ENCODE measurements around the gene SLCO2A1. TPM values are rescaled to one million over a fixed set of nuclear protein-coding genes. Genes with fewer than 3 reads are reported as not detected.

Gene SLCO2A1
- total RNA-seq, 4 donors from 2014 or later: 8.4 to 68.5 (median 22.7) TPM

GRCh38 chr3:134034005-134034785 is 4.5 kb upstream of the SLCO2A1 start:
- intact Hi-C loops (cut with DNase I; ENCODE audit: low total_unique reads) (no loop called here), in situ Hi-C loops (cut with MboI; ENCODE audit: low pct_ligation_motif_present in 1 of 4, low pct_unique_long_range_greater_than_20kb in 1 of 4, low sequenced_read_pairs in 3 of 4) (no loop called here)

DNA sequence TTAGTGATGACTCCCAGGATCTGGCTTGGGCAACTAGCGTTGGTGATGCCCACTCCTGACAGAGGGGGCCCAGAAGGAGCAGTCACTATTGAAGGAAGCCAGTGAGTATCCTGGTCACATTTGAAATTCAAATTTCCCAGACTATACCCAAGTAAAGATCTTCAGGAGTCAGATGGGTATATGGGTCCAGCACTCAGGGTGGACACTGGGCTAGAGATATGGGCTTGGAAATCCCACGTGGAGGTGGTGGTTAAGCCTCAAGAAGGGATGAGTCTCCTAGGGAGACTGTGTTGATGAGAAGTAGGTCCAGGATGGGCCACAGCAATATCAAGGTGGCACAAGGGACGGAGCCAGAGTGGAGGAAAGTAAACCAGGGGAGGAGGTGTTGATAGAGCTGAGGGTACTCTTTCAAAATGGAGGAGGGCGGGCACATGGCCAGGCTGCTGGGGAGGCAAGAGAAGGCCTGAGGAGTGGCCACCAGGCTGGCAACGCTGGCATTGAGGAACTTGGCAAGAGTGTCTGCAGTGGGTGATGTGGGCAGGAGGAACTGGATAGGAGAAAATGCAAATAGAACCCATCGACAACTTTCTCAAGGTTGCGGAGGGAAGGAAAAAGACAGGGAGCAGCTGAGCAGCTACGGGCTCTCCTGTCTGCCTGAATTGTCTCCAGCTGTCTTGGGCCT is 3.7 kb upstream of the SLCO2A1 start:
- TF ChIP-seq EP300 (IDR thresholded peaks at IDR 0.05; ENCODE audit: low read depth) (no peak), CTCF (IDR thresholded peaks at IDR 0.05) (no peak), POLR2AphosphoS5 (IDR thresholded peaks at IDR 0.05) (no peak), POLR2A (IDR thresholded peaks at IDR 0.05) (no peak)
- no peak for DNase-seq
- H3K36me3 ChIP-seq: no peaks in the 10 kb centered on the region
- no peak overlapping the region for H3K27ac ChIP-seq
- 80 to 83% methylated on average over 7 to 8 of the region's 8 CpGs for WGBS, 2 donors (ENCODE audit: low coverage in 1 of 2)
- H3K4me1 ChIP-seq: peaks cover 0 to 26% (median 11%) of the 10 kb centered on the region in 4 donors
- no peak overlapping the region for H3K4me3 ChIP-seq
- in situ Hi-C loops (cut with MboI; ENCODE audit: low pct_ligation_motif_present in 1 of 4, low pct_unique_long_range_greater_than_20kb in 1 of 4, low sequenced_read_pairs in 3 of 4) (no loop called here), intact Hi-C loops (cut with DNase I; ENCODE audit: low total_unique reads) (no loop called here)
- no peaks in the 10 kb centered on the region for H3K9me3 ChIP-seq
- peaks cover 24% of the 10 kb centered on the region for H3K27me3 ChIP-seq

More at GRCh38 chr3:134034005-134034785, 4.5 kb upstream of the SLCO2A1 start:
- no peaks in the 10 kb centered on the region for H3K36me3 ChIP-seq
- peaks cover 0 to 23% (median 13%) of the 10 kb centered on the region in 4 donors for H3K4me1 ChIP-seq
- no peak for DNase-seq
- WGBS, 2 donors (ENCODE audit: low coverage in 1 of 2): 84 to 92% methylated on average over 5 to 6 of the region's 6 CpGs
- H3K27me3 ChIP-seq: peaks cover 16% of the 10 kb centered on the region
- no peaks in the 10 kb centered on the region for H3K9me3 ChIP-seq
- no peak overlapping the region for H3K4me3 ChIP-seq
- TF ChIP-seq CTCF (IDR thresholded peaks at IDR 0.05) (no peak), POLR2AphosphoS5 (IDR thresholded peaks at IDR 0.05) (no peak), EP300 (IDR thresholded peaks at IDR 0.05; ENCODE audit: low read depth) (no peak), POLR2A (IDR thresholded peaks at IDR 0.05) (no peak)
- no peak overlapping the region for H3K27ac ChIP-seq

DNA sequence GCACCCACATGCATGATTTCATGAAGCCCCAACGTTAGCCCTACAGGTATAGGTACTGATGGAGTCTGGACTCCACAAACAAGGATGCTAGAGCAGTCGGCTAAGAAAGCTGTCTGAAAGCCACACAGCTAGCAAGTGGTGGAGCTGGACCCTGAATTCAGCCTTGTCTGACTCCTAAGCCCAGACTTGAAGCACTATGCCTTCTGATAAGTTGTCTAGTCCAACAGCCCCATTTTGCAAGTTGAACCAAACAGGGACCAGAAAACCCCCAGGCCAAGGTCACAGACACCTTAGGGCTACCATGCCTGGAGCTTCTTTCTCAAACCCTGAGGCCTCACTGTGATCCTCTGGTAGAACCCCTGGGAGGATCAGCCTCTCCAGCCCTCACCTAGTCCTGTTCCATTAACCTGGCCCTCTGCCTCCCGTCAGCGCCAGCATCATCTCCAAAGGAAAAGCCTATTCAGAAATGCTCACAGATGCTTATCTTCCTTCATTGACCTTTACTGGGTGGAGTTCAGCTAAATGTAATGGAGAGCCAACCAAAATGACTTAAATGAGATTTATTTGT is 1.7 kb upstream of the SLCO2A1 start:
- WGBS, 2 donors (ENCODE audit: low coverage in 1 of 2): 93% methylated on average over 4 of the region's 4 CpGs; no CpG with 5 or more reads in 1 of the 2 donors
- peaks cover 0 to 18% (median 8%) of the 10 kb centered on the region in 4 donors for H3K4me1 ChIP-seq
- in situ Hi-C loops (cut with MboI; ENCODE audit: low pct_ligation_motif_present in 1 of 4, low pct_unique_long_range_greater_than_20kb in 1 of 4, low sequenced_read_pairs in 3 of 4) (no loop called here), intact Hi-C loops (cut with DNase I; ENCODE audit: low total_unique reads) (no loop called here)
- DNase-seq: no peak
- peaks cover 42% of the 10 kb centered on the region for H3K27me3 ChIP-seq
- H3K27ac ChIP-seq: no peak overlapping the region
- no peaks in the 10 kb centered on the region for H3K36me3 ChIP-seq
- TF ChIP-seq POLR2AphosphoS5 (IDR thresholded peaks at IDR 0.05): no peak
- no peak for TF ChIP-seq EP300 (IDR thresholded peaks at IDR 0.05; ENCODE audit: low read depth)
- TF ChIP-seq POLR2A (IDR thresholded peaks at IDR 0.05): no peak
- no peak for TF ChIP-seq CTCF (IDR thresholded peaks at IDR 0.05)
- H3K9me3 ChIP-seq: no peaks in the 10 kb centered on the region
- H3K4me3 ChIP-seq: no peak overlapping the region
